Activated B cell treated with CpG ODN at 0.5 μM for 24 hours (primary cell): ENCODE results near the gene RERE. TPM values are rescaled to one million over a fixed set of nuclear protein-coding genes. Genes with fewer than 3 reads are reported as not detected.

ENCODE experiments used
- ATAC-seq: fragments of 200-7000 bp; cut with Tn5 transposase; one replicate; pipeline ENCODE4 v1.10.0; 2021; ENCODE audit warnings: low read depth, mild to moderate bottlenecking, moderate library complexity
- CTCF ChIA-PET: fragments of 350-600 bp; sonication (Branson Sonifier 250); formaldehyde crosslinking; loops from one replicate; lab custom pipeline; 2021; ENCODE audit warnings: antibody characterized with exemption; lab: Charles Lee
- POLR2A ChIA-PET: fragments of 350-600 bp; sonication (Branson Sonifier 250); formaldehyde crosslinking; loops from one replicate; lab custom pipeline; 2021; ENCODE audit warnings: antibody characterized with exemption; lab: Charles Lee
- DNase-seq: peaks from one replicate; pipeline ENCODE4 v3.0.0; 2022
- H3K27ac Mint-ChIP-seq: one replicate; pipeline ENCODE4 v1.8.0; 2020; ENCODE audit warnings: mixed read lengths
- H3K27me3 Mint-ChIP-seq: one replicate; pipeline ENCODE4 v1.8.0; 2021; ENCODE audit warnings: mixed read lengths
- H3K36me3 Mint-ChIP-seq: one replicate; pipeline ENCODE4 v1.8.0; 2021; ENCODE audit warnings: low read depth, mixed read lengths
- H3K4me1 Mint-ChIP-seq: one replicate; pipeline ENCODE4 v1.8.0; 2021; ENCODE audit warnings: mixed read lengths
- H3K4me3 Mint-ChIP-seq: one replicate; pipeline ENCODE4 v1.8.0; 2020; ENCODE audit warnings: mild to moderate bottlenecking, mixed read lengths
- H3K9me3 Mint-ChIP-seq: one replicate; pipeline ENCODE4 v1.8.0; 2020; ENCODE audit warnings: mixed read lengths
- intact Hi-C: fragments of 100-400 bp; cut with micrococcal nuclease; formaldehyde crosslinking; loops from one replicate; pipeline ENCODE4 v1.15.1; 2024
- total RNA-seq: library from RNA; stranded (reverse); gene quantifications from 2 replicates; pipeline ENCODE4 v1.2.3, GENCODE V29; 2022
- TF ChIP-seq, protein P1 (sequence below): fragments of 200-600 bp; IDR thresholded peaks from one replicate; pipeline ENCODE4 v1.8.0; 2022; ENCODE audit warnings: antibody characterized with exemption, mild to moderate bottlenecking

RERE gene
- total RNA-seq, 1 donor from 2014 or later = 98.8 TPM

DNA sequence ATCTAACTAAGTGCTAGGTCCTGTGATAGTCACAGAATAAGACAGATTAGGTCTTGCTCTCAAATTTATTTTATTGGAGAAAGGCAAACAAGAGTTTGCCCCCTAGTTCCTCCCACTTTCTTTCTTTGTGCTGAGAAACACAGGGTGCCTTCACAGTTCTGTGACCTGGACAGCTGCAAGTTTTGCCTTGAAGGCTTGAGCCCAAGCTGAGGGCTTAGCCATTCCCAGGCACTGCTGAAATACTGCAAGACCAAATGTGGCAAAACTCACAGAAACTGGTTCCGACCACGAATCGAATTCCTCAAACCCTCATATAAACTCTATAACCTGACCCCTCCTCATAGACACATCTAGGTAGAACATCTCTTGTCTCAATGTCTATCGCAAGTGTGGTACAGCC is 227.9 kb downstream of the RERE start:
- POLR2A ChIA-PET = no interaction called here
- Mint-ChIP-seq H3K4me1 (peaks cover 29% of the 10 kb centered on the region), H3K9me3 (no peaks in the 10 kb centered on the region), H3K27me3 (no peaks in the 10 kb centered on the region), H3K27ac (no peak overlapping the region), H3K4me3 (no peak overlapping the region), H3K36me3 (peaks cover 35% of the 10 kb centered on the region)
- TF ChIP-seq, protein P1, sequence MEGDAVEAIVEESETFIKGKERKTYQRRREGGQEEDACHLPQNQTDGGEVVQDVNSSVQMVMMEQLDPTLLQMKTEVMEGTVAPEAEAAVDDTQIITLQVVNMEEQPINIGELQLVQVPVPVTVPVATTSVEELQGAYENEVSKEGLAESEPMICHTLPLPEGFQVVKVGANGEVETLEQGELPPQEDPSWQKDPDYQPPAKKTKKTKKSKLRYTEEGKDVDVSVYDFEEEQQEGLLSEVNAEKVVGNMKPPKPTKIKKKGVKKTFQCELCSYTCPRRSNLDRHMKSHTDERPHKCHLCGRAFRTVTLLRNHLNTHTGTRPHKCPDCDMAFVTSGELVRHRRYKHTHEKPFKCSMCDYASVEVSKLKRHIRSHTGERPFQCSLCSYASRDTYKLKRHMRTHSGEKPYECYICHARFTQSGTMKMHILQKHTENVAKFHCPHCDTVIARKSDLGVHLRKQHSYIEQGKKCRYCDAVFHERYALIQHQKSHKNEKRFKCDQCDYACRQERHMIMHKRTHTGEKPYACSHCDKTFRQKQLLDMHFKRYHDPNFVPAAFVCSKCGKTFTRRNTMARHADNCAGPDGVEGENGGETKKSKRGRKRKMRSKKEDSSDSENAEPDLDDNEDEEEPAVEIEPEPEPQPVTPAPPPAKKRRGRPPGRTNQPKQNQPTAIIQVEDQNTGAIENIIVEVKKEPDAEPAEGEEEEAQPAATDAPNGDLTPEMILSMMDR = no peak
- DNase-seq = no peak
- no peak for ATAC-seq
- intact Hi-C loops = no loop called here
- CTCF ChIA-PET = interaction anchor here (0.7 kb wide), 1 partner anchor 82 kb away, joined by 4 read pairs; no protein-coding TSS in a partner anchor

DNA sequence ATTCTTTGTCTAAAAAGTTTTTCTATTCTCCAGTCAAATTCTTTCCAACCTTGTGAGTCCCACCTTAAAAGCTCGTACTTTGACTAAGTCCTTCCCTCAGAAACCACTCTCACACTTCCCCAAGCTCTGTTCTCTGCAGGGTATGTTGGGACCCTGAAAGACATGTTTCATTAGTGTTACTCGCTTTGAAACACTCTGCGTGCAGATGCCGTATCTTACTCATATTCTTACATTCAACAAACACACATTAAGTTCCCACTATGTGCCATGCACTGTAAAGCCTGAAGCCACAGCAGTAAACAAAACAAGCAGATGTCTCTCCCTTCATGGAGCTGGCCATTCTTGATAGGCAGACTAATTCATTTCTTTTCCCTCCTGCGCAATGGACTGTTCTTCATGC is 229.7 kb downstream of the RERE start:
- Mint-ChIP-seq H3K4me1 (peaks cover 29% of the 10 kb centered on the region), H3K4me3 (no peak overlapping the region), H3K27ac (peak overlapping the region; percentile 1), H3K36me3 (peaks cover 25% of the 10 kb centered on the region), H3K9me3 (no peaks in the 10 kb centered on the region), H3K27me3 (no peaks in the 10 kb centered on the region)
- TF ChIP-seq, protein P1 = no peak
- ATAC-seq = no peak
- CTCF ChIA-PET = interaction anchor here (1.1 kb wide), 1 partner anchor 239 kb away, joined by 3 read pairs; no protein-coding TSS in a partner anchor
- POLR2A ChIA-PET = no interaction called here
- intact Hi-C loops = no loop called here
- no peak for DNase-seq

DNA sequence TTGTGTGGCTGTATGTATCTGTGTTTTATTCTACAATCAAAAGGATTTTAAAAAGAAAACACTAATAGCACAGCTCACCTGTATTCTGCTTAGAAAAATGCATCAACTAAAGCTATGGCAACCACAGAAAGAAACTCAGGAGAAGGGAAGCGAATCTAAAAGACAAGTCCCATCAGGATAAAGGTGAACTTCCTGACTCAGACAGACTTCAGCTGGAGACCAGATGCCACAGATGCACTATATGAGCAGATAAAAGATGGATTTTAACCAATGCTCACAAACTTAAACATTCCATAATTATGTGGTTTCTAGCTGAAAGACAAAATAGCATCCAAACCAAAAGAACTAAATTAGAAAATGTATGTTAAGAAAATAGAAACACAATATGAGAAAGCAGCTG is 231.0 kb downstream of the RERE start:
- POLR2A ChIA-PET = interaction anchor here (0.5 to 0.6 kb wide), 2 partner anchors 21 to 98 kb away, joined by 3 to 6 read pairs; no protein-coding TSS in a partner anchor

DNA sequence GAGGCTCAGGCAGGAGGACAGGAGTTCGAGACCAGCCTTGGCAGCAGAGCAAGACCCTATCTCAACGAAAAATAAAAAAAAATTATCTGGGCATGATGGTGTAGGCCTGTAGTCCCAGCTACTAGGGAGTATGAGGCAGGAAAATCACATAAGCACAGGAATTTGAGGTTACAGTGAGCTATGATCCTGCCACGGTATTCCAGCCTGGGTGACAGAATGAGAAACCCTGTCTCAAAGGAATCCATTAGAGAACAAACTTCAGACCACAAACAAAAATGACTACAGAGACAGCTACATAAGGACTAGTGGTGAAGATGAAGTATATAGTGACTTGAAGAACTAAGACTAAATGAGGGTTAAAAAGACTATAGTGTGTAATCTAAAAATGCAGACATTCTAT is 233.1 kb downstream of the RERE start:
- Mint-ChIP-seq H3K4me3 (no peak overlapping the region), H3K4me1 (peaks cover 11% of the 10 kb centered on the region), H3K9me3 (no peaks in the 10 kb centered on the region), H3K27ac (no peak overlapping the region), H3K27me3 (no peaks in the 10 kb centered on the region), H3K36me3 (peaks cover 21% of the 10 kb centered on the region)
- intact Hi-C loops = no loop called here
- no peak for DNase-seq
- ChIA-PET POLR2A (no interaction called here), CTCF (interaction anchor here (0.6 to 1.3 kb wide), 3 partner anchors 23 to 142 kb away, joined by 3 to 9 read pairs (median 3); no protein-coding TSS in a partner anchor)
- TF ChIP-seq, protein P1 = no peak
- no peak for ATAC-seq

More for the DNA sequence above, 231.0 kb downstream of the RERE start:
- peaks cover 23% of the 10 kb centered on the region for H3K4me1 Mint-ChIP-seq
- H3K9me3 Mint-ChIP-seq = no peaks in the 10 kb centered on the region
- H3K36me3 Mint-ChIP-seq = peaks cover 22% of the 10 kb centered on the region
- H3K27me3 Mint-ChIP-seq = no peaks in the 10 kb centered on the region
- CTCF ChIA-PET = interaction anchor here (0.7 to 1.7 kb wide), 2 partner anchors 85 to 140 kb away, joined by 3 to 8 read pairs; no protein-coding TSS in a partner anchor
- ATAC-seq = no peak
- no peak for DNase-seq
- intact Hi-C loops = no loop called here
- TF ChIP-seq, protein P1 = no peak
- no peak overlapping the region for H3K27ac Mint-ChIP-seq
- no peak overlapping the region for H3K4me3 Mint-ChIP-seq

DNA sequence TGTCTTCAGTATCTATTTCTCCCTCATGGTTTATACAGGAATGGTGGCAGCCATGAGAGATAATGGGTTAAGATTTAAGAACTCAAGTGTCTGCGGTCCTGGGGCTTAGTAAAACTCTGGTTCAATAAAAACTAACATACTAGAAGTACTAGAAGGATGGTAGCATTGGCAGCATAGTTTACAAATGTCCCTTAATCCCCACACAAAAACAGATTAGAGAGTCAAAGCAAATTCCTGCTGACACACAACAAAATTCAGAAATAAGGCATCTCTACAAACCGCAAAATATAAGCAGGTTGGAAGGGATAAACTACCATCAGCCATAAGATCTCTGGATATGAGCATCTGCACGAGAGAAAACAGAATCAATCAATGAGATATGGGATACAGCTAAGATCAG is 234.4 kb downstream of the RERE start:
- TF ChIP-seq, protein P1 = no peak
- CTCF ChIA-PET = interaction anchor here (0.7 to 1.3 kb wide), 5 partner anchors 20 to 265 kb away, joined by 3 to 9 read pairs (median 3); no protein-coding TSS in a partner anchor
- DNase-seq (no peak), ATAC-seq (no peak)
- peaks cover 9% of the 10 kb centered on the region for H3K4me1 Mint-ChIP-seq
- intact Hi-C loops = no loop called here
- no peak overlapping the region for H3K4me3 Mint-ChIP-seq
- H3K27me3 Mint-ChIP-seq = no peaks in the 10 kb centered on the region
- POLR2A ChIA-PET = no interaction called here
- peaks cover 21% of the 10 kb centered on the region for H3K36me3 Mint-ChIP-seq
- no peak overlapping the region for H3K27ac Mint-ChIP-seq
- no peaks in the 10 kb centered on the region for H3K9me3 Mint-ChIP-seq
